HCT116 (cell line): Measurements from ENCODE around the gene SPEF2.

Source experiments
- EZH2 ChIP-seq: fragments of 200-600 bp; sonication (generic); IDR thresholded peaks from 2 replicates; pipeline ENCODE4 v1.6.1; 2017; ENCODE audit warnings: antibody characterized with exemption, mixed run types
- POLR2A ChIP-seq: IDR thresholded peaks from 2 replicates; pipeline ENCODE4 v1.7.0; 2011; ENCODE audit warnings: borderline replicate concordance; ENCODE audit not compliant: insufficient read depth, insufficient read length; ENCODE audit errors: extremely low read depth
- POLR2AphosphoS5 ChIP-seq: IDR thresholded peaks from 2 replicates; pipeline ENCODE4 v1.6.1; 2011; ENCODE audit warnings: mild to moderate bottlenecking, low read depth, low read length, moderate library complexity
- SRF ChIP-seq: IDR thresholded peaks from 2 replicates; pipeline ENCODE4 v1.6.1; 2012; ENCODE audit warnings: low read depth

DNA sequence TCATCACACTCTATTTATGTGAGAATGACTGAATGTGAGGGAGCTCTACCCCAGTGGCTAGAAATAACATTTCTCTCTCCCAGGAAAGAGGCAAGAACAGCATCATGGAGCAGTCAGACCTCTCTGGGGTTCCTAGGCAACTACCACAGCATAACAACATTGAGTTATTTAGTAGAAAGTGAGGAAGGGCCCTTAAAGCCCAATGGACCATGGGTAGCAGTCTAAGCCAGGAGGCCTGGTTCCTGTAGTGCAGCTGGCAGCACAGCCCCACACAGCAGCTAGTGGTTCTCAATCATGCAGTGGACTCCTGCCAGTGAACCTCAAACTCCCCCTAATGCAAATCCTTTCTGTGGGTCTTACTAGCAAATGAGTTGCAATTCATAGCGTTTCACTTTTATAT, 55.3 kb downstream of the SPEF2 start:
- TF ChIP-seq EZH2 (no peak), POLR2AphosphoS5 (no peak), POLR2A (no peak), SRF (no peak)
